Calu3 (cell line): ENCODE measurements around the gene POLA2. TPM values are rescaled to one million over a fixed set of nuclear protein-coding genes. Genes with fewer than 3 reads are reported as not detected.

ENCODE experiments used
- BruUV-seq: library from RNA; stranded (reverse); fragments of 400-500 nt; replicated peaks from 2 replicates; lab custom pipeline; 2021; lab: Mats Ljungman, UMichigan
- CTCF ChIA-PET: fragments of 300-600 bp; sonication (Branson Sonifier 250); formaldehyde crosslinking; loops from one replicate; lab custom pipeline; 2022; ENCODE audit warnings: antibody characterized with exemption; lab: Charles Lee
- DNase-seq: peaks from one replicate; pipeline ENCODE4 v3.0.0; 2022
- H3K27ac Mint-ChIP-seq: one replicate; pipeline ENCODE4 v1.8.0; 2022; ENCODE audit warnings: mixed read lengths; ENCODE audit not compliant: unreplicated experiment
- H3K27me3 Mint-ChIP-seq: one replicate; pipeline ENCODE4 v1.8.0; 2022; ENCODE audit warnings: mixed read lengths; ENCODE audit not compliant: unreplicated experiment
- H3K36me3 Mint-ChIP-seq: one replicate; pipeline ENCODE4 v1.8.0; 2022; ENCODE audit warnings: mild to moderate bottlenecking, moderate library complexity, mixed read lengths; ENCODE audit not compliant: insufficient read depth, unreplicated experiment
- H3K4me1 Mint-ChIP-seq: one replicate; pipeline ENCODE4 v1.8.0; 2022; ENCODE audit warnings: mild to moderate bottlenecking, low read depth, mixed read lengths; ENCODE audit not compliant: unreplicated experiment
- H3K4me3 Mint-ChIP-seq: one replicate; pipeline ENCODE4 v1.8.0; 2022; ENCODE audit warnings: mild to moderate bottlenecking, low read depth, moderate library complexity, mixed read lengths; ENCODE audit not compliant: unreplicated experiment
- H3K9me3 Mint-ChIP-seq: one replicate; pipeline ENCODE4 v1.8.0; 2022; ENCODE audit warnings: low read depth, mixed read lengths; ENCODE audit not compliant: unreplicated experiment
- intact Hi-C: fragments of 100-400 bp; cut with micrococcal nuclease; formaldehyde crosslinking; loops from one replicate; pipeline ENCODE4 v1.10.0; 2022; ENCODE audit not compliant: unreplicated experiment
- total RNA-seq: library from RNA; stranded (reverse); gene quantifications from 2 replicates; pipeline ENCODE4 v1.2.3, GENCODE V29; 2022
- TF ChIP-seq, protein P1 (sequence below): fragments of 200-600 bp; IDR thresholded peaks from one replicate; pipeline ENCODE4 v1.8.0; 2022; ENCODE audit warnings: antibody characterized with exemption; ENCODE audit not compliant: unreplicated experiment

The POLA2 gene
- total RNA-seq, 1 experiment from 2014 or later: 40.4 TPM

DNA sequence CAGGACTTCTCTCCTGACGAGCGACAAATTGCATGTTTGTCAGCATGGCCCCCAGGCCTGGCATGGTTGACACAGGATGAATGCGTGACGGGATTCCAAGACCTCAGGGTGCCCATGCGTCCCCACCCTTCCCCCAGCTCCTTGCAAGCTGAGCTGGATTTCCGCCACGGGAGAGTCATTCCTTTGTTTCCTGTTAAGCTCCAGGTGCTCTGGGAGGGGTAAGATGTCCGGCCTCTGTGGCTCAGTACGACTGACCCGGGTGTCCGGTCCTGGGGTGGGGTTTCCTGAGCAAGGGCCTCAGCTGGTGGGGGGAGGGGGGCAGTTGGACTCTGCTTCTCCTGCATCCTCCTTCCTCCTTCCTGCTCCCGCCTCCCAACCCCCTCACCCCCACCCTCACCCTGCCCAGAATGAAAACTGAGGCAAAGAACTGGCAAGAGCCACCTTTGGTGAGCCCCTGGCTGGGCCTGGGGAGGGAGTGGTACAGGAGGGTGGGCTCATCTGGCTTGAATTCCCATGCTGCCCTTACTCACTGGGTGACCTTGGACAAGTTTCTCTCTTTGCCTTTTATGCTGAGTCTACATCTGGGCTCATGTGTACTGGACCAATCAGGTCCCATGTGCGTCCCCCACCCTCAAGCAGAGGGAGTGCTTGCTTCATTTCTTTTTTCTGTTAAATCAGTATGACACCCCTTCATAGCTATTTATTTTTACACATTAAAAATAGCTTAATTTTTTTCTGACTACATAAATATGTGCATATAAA, 55.4 kb downstream of the POLA2 start:
- DNase-seq: peak; percentile 87
- H3K4me1 Mint-ChIP-seq: peaks cover 31% of the 10 kb centered on the region
- no peaks in the 10 kb centered on the region for H3K27me3 Mint-ChIP-seq
- CTCF ChIA-PET: interaction anchor here (0.6 to 4.5 kb wide), 12 partner anchors 10 to 602 kb away, joined by 3 to 113 read pairs (median 4); partner anchors contain the start of genes DPF2 and POLA2
- H3K36me3 Mint-ChIP-seq: peaks cover 76% of the 10 kb centered on the region
- BruUV-seq: no TSS peak
- H3K27ac Mint-ChIP-seq: peak overlapping the region; percentile 89
- peak overlapping the region; percentile 96 for H3K4me3 Mint-ChIP-seq
- H3K9me3 Mint-ChIP-seq: no peaks in the 10 kb centered on the region
- intact Hi-C loops: no loop called here
- TF ChIP-seq, protein P1, sequence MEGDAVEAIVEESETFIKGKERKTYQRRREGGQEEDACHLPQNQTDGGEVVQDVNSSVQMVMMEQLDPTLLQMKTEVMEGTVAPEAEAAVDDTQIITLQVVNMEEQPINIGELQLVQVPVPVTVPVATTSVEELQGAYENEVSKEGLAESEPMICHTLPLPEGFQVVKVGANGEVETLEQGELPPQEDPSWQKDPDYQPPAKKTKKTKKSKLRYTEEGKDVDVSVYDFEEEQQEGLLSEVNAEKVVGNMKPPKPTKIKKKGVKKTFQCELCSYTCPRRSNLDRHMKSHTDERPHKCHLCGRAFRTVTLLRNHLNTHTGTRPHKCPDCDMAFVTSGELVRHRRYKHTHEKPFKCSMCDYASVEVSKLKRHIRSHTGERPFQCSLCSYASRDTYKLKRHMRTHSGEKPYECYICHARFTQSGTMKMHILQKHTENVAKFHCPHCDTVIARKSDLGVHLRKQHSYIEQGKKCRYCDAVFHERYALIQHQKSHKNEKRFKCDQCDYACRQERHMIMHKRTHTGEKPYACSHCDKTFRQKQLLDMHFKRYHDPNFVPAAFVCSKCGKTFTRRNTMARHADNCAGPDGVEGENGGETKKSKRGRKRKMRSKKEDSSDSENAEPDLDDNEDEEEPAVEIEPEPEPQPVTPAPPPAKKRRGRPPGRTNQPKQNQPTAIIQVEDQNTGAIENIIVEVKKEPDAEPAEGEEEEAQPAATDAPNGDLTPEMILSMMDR: no peak

DNA sequence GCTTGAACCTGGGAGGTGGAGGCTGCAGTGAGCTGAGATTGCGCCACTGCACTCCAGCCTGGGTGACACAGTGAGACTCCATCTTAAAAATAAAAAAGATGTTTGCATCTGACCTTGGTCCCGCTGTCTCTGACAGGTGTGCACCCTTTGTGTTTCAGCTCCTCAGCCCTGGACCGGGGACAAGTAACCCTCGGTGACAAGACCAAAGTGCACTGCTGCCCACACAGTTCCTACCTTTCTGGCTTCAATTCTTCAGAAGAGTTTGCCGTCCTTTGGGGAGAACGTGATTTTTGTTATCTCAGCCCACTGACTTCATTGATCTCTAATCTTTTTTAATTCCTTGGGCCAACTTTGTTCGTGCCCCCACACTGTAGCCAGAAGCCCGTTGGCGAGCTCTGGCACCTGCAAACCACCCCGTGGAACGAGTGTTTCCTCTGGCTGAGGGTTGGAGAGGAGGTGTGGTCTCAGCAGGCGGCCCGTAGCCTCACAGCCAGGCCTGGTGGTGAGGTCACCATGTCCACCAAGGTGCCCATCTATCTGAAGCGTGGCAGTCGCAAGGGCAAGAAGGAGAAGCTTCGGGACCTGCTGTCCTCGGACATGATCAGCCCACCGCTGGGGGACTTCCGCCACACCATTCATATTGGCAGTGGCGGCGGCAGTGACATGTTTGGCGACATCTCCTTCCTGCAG, 58.8 kb downstream of the POLA2 start:
- no peaks in the 10 kb centered on the region for H3K9me3 Mint-ChIP-seq
- H3K4me3 Mint-ChIP-seq: no peak overlapping the region
- CTCF ChIA-PET: interaction anchor here (0.6 kb wide), 1 partner anchor 11 kb away, joined by 5 read pairs; no protein-coding TSS in a partner anchor
- intact Hi-C loops: no loop called here
- BruUV-seq: no TSS peak
- H3K4me1 Mint-ChIP-seq: peaks cover 30% of the 10 kb centered on the region
- TF ChIP-seq, protein P1: no peak
- peaks cover 86% of the 10 kb centered on the region for H3K36me3 Mint-ChIP-seq
- no peaks in the 10 kb centered on the region for H3K27me3 Mint-ChIP-seq
- no peak overlapping the region for H3K27ac Mint-ChIP-seq
- no peak for DNase-seq

DNA sequence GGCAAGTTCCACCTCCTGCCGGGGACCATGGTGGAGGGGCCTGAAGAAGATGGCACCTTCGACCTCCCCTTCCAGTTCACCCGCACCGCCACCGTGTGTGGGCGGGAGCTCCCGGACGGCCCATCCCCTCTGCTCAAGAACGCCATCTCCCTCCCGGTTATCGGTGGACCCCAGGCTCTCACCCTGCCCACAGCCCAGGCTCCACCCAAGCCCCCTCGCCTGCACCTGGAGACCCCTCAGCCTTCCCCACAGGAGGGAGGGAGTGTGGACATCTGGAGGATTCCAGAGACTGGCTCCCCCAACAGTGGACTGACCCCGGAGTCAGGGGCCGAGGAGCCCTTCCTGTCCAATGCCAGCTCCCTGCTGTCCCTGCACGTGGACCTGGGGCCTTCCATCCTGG, 59.3 kb downstream of the POLA2 start:
- Mint-ChIP-seq H3K27me3 (no peaks in the 10 kb centered on the region), H3K4me3 (no peak overlapping the region), H3K27ac (no peak overlapping the region), H3K4me1 (peaks cover 26% of the 10 kb centered on the region), H3K36me3 (peaks cover 82% of the 10 kb centered on the region), H3K9me3 (no peaks in the 10 kb centered on the region)
- CTCF ChIA-PET: no interaction called here
- TF ChIP-seq, protein P1: no peak
- no TSS peak for BruUV-seq
- intact Hi-C loops: no loop called here
- DNase-seq: no peak

DNA sequence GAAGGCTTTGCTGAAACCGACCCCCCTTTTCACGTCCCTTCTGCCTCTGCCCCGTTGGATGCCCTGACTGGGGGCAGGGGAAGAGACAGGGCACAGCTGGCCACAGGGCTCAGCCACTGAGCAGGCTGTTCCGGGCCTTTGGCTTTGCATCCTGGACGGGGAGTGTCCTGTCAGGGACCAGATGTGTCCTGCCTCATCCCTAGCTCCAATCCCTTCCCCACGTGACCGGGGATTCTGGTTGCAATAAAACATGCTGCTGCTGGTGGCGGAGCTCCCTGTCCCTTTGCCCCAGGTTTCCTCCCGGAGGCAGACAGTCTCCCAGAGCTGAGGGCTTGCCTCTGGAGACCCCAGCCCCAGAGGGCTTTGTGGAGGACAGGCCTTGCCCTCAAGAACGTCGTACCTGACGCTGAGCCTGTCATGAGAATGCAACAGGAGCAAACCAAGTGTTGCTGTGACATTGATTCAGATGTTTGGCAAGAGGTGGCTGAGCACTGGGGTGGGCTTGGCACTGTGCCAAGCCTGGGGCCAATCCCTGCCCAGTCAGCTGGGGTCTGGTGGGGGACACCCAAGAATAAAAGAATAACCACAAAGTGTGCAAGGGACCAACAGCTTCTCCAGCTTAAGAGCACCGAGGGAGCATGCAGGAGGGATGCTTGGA, 60.2 kb downstream of the POLA2 start:
- CTCF ChIA-PET: no interaction called here
- TF ChIP-seq, protein P1: no peak
- intact Hi-C loops: no loop called here
- Mint-ChIP-seq H3K4me3 (no peak overlapping the region), H3K36me3 (peaks cover 77% of the 10 kb centered on the region), H3K27me3 (no peaks in the 10 kb centered on the region), H3K27ac (peak overlapping the region; percentile 27), H3K9me3 (no peaks in the 10 kb centered on the region), H3K4me1 (peaks cover 18% of the 10 kb centered on the region)
- no TSS peak for BruUV-seq
- DNase-seq: no peak
